Esophagus (tissue), 2 donors: ENCODE results near the gene HEMK1. TPM values are rescaled to one million over a fixed set of nuclear protein-coding genes. Genes with fewer than 3 reads are reported as not detected.

ENCODE experiments used
- H3K27ac ChIP-seq, 2 donors: one replicate each; pipeline ENCODE4 v1.5.1; 2013; ENCODE audit warnings: low read depth in 2 of 2, mild to moderate bottlenecking in 2 of 2, inconsistent platforms in 1 of 2, low read length in 1 of 2, moderate library complexity in 1 of 2
- H3K27me3 ChIP-seq, 2 donors: one replicate each; pipeline ENCODE4 v1.6.1; 2013; ENCODE audit warnings: low read length in 2 of 2, control low read depth in 1 of 2, mild to moderate bottlenecking in 1 of 2; ENCODE audit not compliant: insufficient read depth in 2 of 2, control insufficient read depth in 1 of 2
- H3K36me3 ChIP-seq, 2 donors: one replicate each; pipeline ENCODE4 v1.6.1; 2013; ENCODE audit warnings: low read length in 1 of 2; ENCODE audit not compliant: control insufficient read depth in 2 of 2, insufficient read depth in 2 of 2
- H3K4me1 ChIP-seq, 2 donors: one replicate each; pipeline ENCODE4 v1.6.1; 2013; ENCODE audit warnings: low read length in 1 of 2; ENCODE audit not compliant: control insufficient read depth in 2 of 2, insufficient read depth in 2 of 2
- H3K4me3 ChIP-seq, 2 donors: one replicate each; pipeline ENCODE4 v1.5.1; 2013; ENCODE audit warnings: low read length in 2 of 2, mild to moderate bottlenecking in 2 of 2, low read depth in 1 of 2, moderate library complexity in 1 of 2
- H3K9me3 ChIP-seq, 2 donors: one replicate each; pipeline ENCODE4 v1.6.1; 2013; ENCODE audit warnings: mild to moderate bottlenecking in 2 of 2, low read depth in 1 of 2, low read length in 1 of 2, moderate library complexity in 1 of 2; ENCODE audit not compliant: control insufficient read depth in 2 of 2, insufficient read depth in 1 of 2
- WGBS, 2 donors: extraction: QIAGEN DNeasy Blood & Tissue Kit; methylation state at CpG; one replicate each; pipeline ENCODE4 v1.1.7; 2013; 5-methylcytosine and 5-hydroxymethylcytosine counted together
- polyA plus RNA-seq, 2 donors: library from polyadenylated mRNA; stranded (reverse); fragments of 200-250 nt; gene quantifications; one replicate each; pipeline ENCODE4 v1.2.3, GENCODE V29; 2013
- donor health status: healthy with polysubstance abuse.
- donor health status: Bipolar disorder and iron deficiency.

Gene HEMK1
- polyA plus RNA-seq, 2 donors, result 8.3 to 12.9 TPM

DNA sequence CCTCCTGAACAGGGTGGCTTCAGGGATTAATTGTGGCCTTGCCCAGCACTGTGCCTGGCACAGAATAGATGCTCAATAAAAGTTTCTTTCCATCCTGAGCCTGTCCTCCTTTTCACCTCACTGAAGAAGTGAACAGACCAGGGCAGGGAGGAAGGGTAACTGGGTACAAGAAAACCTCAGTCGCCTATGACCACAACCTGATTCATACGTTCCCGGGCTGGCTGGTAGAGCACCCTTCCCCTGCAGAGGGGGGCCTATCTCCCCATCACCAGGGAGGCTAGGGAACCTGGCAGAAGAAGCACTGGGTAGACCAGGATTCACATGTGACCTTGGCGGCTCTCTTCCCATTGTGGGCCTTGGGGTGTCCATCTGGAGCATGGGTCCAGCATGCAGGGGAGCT is 38.1 kb upstream of the HEMK1 start:
- no peaks in the 10 kb centered on the region for H3K27me3 ChIP-seq
- H3K9me3 ChIP-seq, result no peaks in the 10 kb centered on the region
- H3K4me3 ChIP-seq, result no peak overlapping the region
- H3K4me1 ChIP-seq, result no peaks in the 10 kb centered on the region
- no peak overlapping the region for H3K27ac ChIP-seq
- WGBS, 2 donors, result 83 to 90% methylated on average over 4 of the region's 4 CpGs
- no peaks in the 10 kb centered on the region for H3K36me3 ChIP-seq

DNA sequence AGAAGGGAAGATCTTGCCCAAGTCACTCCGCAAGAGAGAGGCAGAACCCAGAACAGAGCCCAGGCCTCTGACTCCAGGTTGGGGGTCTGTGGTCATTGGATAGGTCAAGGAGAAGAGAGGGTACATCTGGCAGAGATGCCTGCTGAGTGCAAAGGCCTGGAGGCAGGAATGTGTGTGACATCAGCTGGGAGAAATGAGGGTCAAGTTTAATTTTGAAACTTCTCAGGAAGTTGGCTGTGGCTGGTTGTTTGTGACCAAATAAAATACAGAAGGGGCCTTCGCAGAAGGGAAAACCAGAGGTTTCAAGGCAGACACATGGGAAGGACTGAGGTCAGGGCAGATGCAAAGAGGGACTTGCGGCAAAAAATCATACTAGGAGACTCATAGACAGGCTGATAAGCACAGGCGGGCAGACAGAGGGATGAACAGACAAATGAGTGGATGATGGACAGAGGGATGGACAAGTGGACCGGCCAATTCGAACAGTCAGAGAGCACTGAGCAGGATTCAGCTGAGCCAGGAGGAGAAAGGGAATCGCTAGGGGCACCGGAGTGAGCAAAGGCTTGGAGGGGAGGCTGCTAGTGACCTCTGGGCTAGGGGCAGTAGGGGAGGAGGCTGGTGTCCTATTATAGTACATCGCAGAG is 37.1 kb upstream of the HEMK1 start:
- H3K27ac ChIP-seq, result no peak overlapping the region
- WGBS, 2 donors, result 83 to 84% methylated on average over 9 of the region's 9 CpGs
- no peak overlapping the region for H3K4me3 ChIP-seq
- H3K27me3 ChIP-seq, result no peaks in the 10 kb centered on the region
- H3K4me1 ChIP-seq, result peaks cover 0 to 4% of the 10 kb centered on the region in 2 donors
- H3K36me3 ChIP-seq, result no peaks in the 10 kb centered on the region
- H3K9me3 ChIP-seq, result no peaks in the 10 kb centered on the region

DNA sequence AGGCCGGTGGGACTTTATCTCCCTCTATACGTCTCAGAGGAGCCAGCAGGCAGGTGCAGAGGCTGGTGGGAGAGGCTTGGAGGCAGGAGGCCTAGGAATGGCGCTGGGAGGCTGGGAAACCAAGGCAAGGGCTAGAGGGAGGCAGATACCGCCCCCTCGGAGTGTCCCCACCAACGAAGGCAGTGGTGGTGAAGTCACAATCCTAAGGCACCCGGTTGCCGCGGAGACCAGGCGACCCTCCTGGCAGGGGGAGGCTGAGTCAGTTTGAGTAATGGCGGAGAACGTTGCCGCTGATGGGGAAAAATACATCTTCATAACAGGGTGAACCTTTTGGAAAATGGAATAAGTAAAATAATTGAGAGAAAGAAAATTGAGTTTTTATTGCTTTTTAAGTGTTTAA is 36.0 kb upstream of the HEMK1 start:
- Histone ChIP-seq H3K27ac (no peak overlapping the region), H3K27me3 (no peaks in the 10 kb centered on the region), H3K4me1 (peaks cover 0 to 4% of the 10 kb centered on the region in 2 donors), H3K36me3 (no peaks in the 10 kb centered on the region), H3K9me3 (no peaks in the 10 kb centered on the region), H3K4me3 (no peak overlapping the region)
- WGBS, 2 donors, result 81 to 83% methylated on average over 13 of the region's 13 CpGs

DNA sequence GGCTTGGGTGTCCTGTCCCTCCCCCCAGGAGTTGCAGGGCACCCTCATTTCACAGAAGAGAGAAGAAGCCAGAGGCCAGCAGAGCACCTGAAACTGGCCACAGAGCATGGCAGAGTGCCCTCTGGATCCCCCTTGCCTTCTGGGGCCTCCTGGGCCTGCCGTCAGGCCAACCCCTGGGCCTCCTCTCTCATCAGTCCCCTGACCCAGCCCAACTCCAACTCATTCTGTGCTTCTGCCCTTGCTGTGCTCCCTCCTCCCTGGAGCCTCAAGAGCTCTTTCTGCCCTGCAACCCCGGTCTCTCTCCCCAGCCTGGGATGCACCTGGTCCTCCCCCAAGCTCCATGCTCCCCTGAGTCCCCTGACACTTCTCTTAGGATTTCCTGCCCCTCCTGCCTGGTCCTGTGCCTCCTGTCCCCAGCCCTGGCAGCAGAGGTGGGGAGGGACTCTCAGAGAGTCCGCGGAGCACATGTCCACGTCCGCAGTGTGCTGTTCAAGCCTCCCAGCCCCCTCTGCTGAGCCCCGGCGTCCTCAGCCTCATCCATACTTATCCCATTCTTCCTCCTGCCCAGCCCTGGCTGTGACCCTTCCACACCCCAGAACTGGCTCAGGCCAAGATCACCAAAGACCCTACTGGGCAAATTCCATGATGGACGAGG is 35.4 kb upstream of the HEMK1 start:
- Histone ChIP-seq H3K4me1 (peaks cover 0 to 4% of the 10 kb centered on the region in 2 donors), H3K27ac (no peak overlapping the region), H3K4me3 (no peak overlapping the region), H3K27me3 (no peaks in the 10 kb centered on the region), H3K36me3 (no peaks in the 10 kb centered on the region), H3K9me3 (no peaks in the 10 kb centered on the region)
- WGBS, 2 donors, result 59 to 74% methylated on average over 9 of the region's 9 CpGs

DNA sequence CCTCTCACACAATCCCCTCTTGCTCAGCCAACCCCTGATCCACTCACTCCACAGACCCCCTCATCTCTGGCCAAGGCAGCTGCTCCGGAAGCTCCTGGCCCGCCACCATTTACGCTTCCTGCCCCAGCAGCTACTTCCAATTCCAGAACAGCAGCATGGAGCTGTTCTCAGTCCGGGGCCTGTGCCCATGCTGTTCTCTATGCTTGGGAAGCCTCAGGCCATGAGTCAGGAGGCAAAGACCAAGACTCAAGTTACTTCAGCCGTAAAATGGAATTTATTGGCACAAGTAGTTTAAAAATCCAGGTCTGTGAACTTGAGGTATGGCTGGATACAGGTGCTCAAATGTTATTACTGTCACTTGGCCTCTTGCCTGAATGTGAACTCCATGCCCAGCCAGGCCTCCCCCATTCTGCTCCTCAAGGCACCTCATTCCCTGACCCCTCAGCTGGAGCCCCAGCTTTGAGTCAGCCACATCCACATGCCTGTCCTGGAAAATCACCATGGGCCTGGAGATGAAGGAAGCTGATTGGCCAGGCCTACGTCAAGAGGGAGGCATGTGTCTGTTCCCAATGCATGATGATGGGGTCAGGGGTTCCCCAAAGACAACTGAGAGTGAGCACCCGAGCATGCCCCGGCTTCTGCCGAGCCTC is 34.5 kb upstream of the HEMK1 start:
- Histone ChIP-seq H3K27ac (no peak overlapping the region), H3K9me3 (no peaks in the 10 kb centered on the region), H3K36me3 (no peaks in the 10 kb centered on the region), H3K4me1 (peaks cover 0 to 4% of the 10 kb centered on the region in 2 donors), H3K27me3 (no peaks in the 10 kb centered on the region), H3K4me3 (no peak overlapping the region)
- WGBS, 2 donors, result 70 to 79% methylated on average over 9 of the region's 9 CpGs

DNA sequence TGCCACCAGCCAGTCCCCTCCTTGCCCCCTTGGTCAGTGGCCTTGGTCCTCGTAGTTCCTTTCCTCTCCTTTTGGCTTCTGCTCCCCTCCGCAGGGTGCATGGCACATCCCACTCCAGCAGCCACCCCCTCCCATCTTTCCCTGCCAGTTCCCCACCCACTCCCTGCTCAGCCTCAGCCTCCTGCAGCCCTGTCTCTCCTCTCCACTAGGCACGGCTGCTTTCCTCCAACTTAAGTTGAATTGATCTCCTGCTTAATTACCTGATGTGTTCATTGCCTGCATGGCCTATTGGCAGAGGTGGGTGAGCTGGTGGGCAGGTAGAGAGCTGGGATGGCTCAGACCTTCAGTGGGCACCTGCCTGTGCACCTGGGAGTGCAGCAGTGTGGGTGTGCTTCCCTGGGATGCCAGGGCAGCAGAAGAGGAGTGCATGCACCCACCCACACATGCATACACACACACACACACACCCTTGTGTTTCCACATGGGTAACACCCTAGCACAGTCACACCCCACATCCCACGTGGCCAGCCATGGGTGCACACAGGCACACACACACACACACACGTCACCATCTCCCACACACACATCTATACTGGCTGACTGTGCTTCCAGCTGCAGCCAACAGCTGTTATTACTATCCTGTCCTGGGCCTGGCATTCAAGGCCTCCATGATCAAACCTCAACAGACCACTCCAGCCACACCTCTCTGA is 32.7 kb upstream of the HEMK1 start:
- 58 to 64% methylated on average over 4 to 5 of the region's 5 CpGs for WGBS, 2 donors
- no peaks in the 10 kb centered on the region for H3K9me3 ChIP-seq
- no peaks in the 10 kb centered on the region for H3K36me3 ChIP-seq
- H3K4me3 ChIP-seq, result no peak overlapping the region
- peaks cover 0 to 9% of the 10 kb centered on the region in 2 donors for H3K4me1 ChIP-seq
- no peak overlapping the region for H3K27ac ChIP-seq
- no peaks in the 10 kb centered on the region for H3K27me3 ChIP-seq

DNA sequence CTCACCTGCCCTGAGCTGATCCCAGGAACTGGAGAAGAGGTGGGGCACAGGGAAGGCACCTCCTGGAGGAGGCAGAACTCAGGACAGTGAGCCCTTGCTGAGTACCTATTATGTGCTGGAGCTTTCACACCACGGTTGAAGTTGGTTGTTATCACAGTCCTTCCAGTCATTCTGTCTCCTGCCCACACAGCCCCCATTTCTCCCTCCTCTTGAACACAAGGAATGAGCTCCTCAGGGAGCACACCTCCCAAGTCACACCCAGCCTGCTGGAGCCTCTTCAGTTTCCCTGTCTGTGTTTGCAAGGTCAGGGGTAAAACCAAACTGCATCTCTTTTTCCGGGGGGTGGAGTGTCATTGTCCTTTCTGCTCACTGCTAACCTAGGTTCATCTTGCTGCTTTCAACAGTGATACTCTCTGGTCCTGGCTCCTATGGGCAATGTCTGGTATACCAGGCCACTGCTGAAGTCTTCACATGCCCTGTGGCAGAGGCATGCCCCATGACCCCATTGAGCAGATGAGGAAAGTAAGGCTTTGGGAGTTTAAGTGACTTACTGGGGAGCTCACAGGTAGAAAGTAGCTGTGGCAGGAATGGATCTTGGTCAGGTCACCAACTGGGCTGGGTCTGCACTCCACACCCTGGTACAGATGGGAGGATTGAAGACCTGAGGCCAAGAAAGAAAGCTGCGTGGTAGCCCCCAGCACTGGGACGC is 31.7 kb upstream of the HEMK1 start:
- H3K27ac ChIP-seq, result no peak overlapping the region
- H3K36me3 ChIP-seq, result no peaks in the 10 kb centered on the region
- 65 to 80% methylated on average over 4 of the region's 4 CpGs for WGBS, 2 donors
- peaks cover 0 to 9% of the 10 kb centered on the region in 2 donors for H3K4me1 ChIP-seq
- no peaks in the 10 kb centered on the region for H3K27me3 ChIP-seq
- H3K9me3 ChIP-seq, result no peaks in the 10 kb centered on the region
- no peak overlapping the region for H3K4me3 ChIP-seq

DNA sequence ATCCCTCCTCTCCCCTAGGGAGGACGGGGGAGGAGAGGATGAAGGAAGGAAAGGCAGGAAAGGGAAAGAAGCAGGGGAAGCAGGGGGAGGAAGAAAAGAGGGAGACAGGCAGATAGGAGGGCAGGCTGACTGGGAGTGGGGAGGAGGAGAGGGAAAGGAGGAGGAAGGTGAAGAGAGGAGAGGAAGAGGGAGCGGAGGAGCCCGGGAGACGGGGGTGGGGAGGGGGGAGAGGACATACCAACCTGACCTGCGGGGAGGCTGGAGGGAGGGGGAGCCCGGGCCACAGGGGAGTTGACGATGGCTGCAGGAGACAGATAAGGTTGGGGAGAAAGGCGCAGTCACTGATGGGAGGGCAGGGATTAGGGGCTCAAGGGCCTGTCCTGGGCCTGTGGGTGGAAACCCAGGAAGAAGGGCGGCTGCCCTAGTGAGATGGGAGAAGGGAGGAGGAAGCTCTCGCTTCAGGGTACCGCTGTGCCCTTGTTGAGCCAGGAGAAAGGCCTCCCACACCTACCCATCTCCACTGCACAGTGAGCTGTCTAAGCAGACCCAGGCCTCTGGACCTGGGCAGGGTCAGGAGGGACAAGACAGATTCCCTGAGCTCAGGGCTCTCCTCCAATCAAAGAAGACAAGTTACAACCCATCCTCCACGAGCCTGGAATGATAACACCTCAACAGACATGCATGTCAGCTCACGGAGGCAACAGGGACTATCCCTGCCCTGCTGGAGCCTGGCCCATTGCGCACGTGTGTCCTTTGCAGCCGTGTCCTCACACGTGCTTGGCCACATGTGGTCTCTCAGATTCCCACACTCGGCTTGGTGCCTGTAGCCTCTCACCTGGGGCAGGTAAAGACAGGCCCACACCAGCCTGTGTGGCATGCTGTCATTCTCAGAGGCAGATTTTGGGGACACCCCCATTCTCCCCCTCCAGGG is 29.7 kb upstream of the HEMK1 start:
- Histone ChIP-seq H3K27ac (no peak overlapping the region), H3K9me3 (no peaks in the 10 kb centered on the region), H3K4me3 (no peak overlapping the region), H3K27me3 (no peaks in the 10 kb centered on the region), H3K36me3 (no peaks in the 10 kb centered on the region), H3K4me1 (peaks cover 0 to 9% of the 10 kb centered on the region in 2 donors)
- 43 to 56% methylated on average over 18 of the region's 18 CpGs for WGBS, 2 donors
